GM12872 (cell line): ENCODE data around the gene TTC19.

Source experiments
- CTCF ChIP-seq: IDR thresholded peaks from 3 replicates; pipeline ENCODE4 v1.5.1; 2011; ENCODE audit warnings: low read depth, mild to moderate bottlenecking, low read length, moderate library complexity; ENCODE audit not compliant: insufficient read depth

TTC19 gene

GRCh38 chr17:16037636-16038035, 38.0 kb downstream of the TTC19 start:
- no peak for TF ChIP-seq CTCF

- no peak for TF ChIP-seq CTCF
Measured at GRCh38 chr17:16040710-16041251, 41.2 kb downstream of the TTC19 start.

GRCh38 chr17:16044487-16044886, 44.9 kb downstream of the TTC19 start:
- no peak for TF ChIP-seq CTCF

- TF ChIP-seq CTCF = no peak
Measured at GRCh38 chr17:16046966-16047365, 47.3 kb downstream of the TTC19 start.

- no peak for TF ChIP-seq CTCF
Measured at GRCh38 chr17:16048811-16049449, 49.3 kb downstream of the TTC19 start.

GRCh38 chr17:16050844-16051243, 51.2 kb downstream of the TTC19 start:
- no peak for TF ChIP-seq CTCF

GRCh38 chr17:16052486-16052885, 52.9 kb downstream of the TTC19 start:
- TF ChIP-seq CTCF = no peak
